Skeletal muscle satellite cell (primary cell): ENCODE results near the gene MCC.

Source experiments
- H3K27me3 ChIP-seq: 2 replicates; pipeline ENCODE4 v1.7.0; 2013; ENCODE audit warnings: low read length; ENCODE audit not compliant: control insufficient read depth, insufficient read depth
- H3K36me3 ChIP-seq: 2 replicates; pipeline ENCODE4 v1.7.0; 2013; ENCODE audit warnings: mild to moderate bottlenecking, control low read depth, low read length; ENCODE audit not compliant: insufficient read depth
- H3K4me1 ChIP-seq: 2 replicates; pipeline ENCODE4 v1.7.0; 2013; ENCODE audit warnings: low read length; ENCODE audit not compliant: control insufficient read depth, insufficient read depth
- H3K4me2 ChIP-seq: 2 replicates; pipeline ENCODE4 v1.7.0; 2013; ENCODE audit warnings: mild to moderate bottlenecking, low read length
- H3K4me3 ChIP-seq: 2 replicates; pipeline ENCODE4 v1.7.0; 2013; ENCODE audit warnings: low read length
- H3K9ac ChIP-seq: 2 replicates; pipeline ENCODE4 v1.7.0; 2013; ENCODE audit warnings: mild to moderate bottlenecking, low read depth, low read length, moderate library complexity
- H3K9me3 ChIP-seq: replicated peaks from 2 replicates; pipeline ENCODE4 v1.7.0; 2013; ENCODE audit warnings: mild to moderate bottlenecking, control low read depth, low read length

The MCC gene

DNA sequence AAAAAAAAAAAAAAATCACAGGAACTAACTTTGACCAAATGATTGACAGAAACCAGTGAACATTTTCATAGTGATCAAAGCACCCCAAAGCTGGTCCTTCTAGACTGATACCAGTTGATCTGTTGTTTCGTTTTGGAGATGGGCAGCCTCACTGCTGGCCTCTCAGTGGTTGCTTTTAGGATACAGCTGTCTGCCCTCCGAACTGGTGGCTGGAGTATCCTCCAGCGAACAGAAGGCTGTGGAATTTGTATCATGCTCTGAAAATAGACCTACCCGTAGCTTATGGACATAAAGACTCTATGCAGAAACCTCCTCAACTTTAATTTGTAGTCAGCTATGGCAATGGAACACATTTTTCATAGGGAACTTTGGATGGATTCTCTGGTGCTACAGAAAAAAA lies 462.7 kb downstream of the MCC start:
- no peaks in the 10 kb centered on the region for H3K9me3 ChIP-seq
- H3K36me3 ChIP-seq, result peaks cover 46% of the 10 kb centered on the region

GRCh38 chr5:113024076-113024697 lies 464.1 kb downstream of the MCC start:
- H3K27me3 ChIP-seq, result no peaks in the 10 kb centered on the region
- H3K36me3 ChIP-seq, result peaks cover 47% of the 10 kb centered on the region
- no peak overlapping the region for H3K9ac ChIP-seq
- H3K4me2 ChIP-seq, result no peak overlapping the region
- no peak overlapping the region for H3K4me3 ChIP-seq
- peaks cover 7% of the 10 kb centered on the region for H3K4me1 ChIP-seq
- H3K9me3 ChIP-seq, result no peaks in the 10 kb centered on the region

More for the DNA sequence above, 462.7 kb downstream of the MCC start:
- H3K27me3 ChIP-seq, result no peaks in the 10 kb centered on the region
- H3K9ac ChIP-seq, result no peak overlapping the region
- no peak overlapping the region for H3K4me3 ChIP-seq
- no peak overlapping the region for H3K4me2 ChIP-seq
- peaks cover 15% of the 10 kb centered on the region for H3K4me1 ChIP-seq

DNA sequence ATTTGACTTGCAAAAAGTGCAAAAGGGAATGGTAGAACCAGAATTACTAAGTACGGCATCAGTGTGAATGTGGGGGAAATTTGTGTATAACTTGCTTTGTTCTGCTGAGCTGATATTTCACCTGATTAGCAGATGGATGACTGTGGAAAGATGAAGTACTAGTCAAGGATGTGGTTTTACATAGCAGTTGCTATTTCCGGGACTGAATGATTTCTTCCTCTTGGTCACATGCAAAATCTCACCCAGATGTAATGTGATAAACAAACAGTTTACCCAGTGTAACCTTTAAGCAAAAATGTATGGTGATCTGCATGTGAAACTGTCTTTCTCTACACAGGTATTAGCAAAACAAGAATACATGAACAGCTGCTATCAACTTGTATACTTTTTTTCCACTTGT lies 465.6 kb downstream of the MCC start:
- H3K4me2 ChIP-seq, result no peak overlapping the region
- H3K9ac ChIP-seq, result no peak overlapping the region
- no peak overlapping the region for H3K4me3 ChIP-seq
- no peaks in the 10 kb centered on the region for H3K9me3 ChIP-seq
- peaks cover 43% of the 10 kb centered on the region for H3K36me3 ChIP-seq
- peaks cover 7% of the 10 kb centered on the region for H3K4me1 ChIP-seq
- no peaks in the 10 kb centered on the region for H3K27me3 ChIP-seq

DNA sequence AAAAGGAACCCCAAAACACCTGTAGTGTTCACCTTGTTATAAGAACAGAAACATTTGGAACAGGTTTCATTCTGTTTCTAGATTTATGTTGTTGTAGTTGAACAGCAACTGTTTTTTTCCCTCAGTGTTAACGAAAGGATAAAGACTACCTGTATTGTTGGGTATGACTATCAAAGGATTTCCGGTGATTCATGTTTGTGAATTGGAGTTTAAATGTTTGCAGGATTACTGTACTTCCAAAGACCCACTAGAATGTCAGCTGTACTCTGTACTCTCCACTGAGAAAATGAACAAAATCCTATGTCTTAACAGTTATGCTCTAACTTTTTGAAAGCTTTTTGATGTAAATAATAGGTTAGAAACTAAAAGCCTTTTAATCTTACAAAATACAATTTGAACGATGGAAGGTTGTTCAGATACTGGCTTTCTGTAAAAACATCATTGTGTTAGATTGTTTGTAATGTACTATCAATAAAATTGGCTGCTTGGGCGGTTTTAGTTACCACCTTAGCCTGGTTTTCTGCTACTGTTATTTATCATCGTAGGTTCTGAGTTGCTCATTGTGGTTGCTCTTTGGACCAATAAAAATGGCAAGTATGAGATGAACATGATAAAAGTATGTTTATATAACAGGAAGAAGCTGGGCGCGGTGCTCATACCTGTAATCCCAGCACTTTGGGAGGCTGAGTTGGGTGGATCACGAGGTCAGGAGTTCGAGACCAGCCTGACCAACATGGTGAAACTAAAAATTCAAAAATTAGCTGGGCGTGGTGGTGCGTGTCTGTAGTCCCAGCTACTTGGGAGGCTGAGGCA lies 467.6 kb downstream of the MCC start:
- H3K9ac ChIP-seq, result no peak overlapping the region

DNA sequence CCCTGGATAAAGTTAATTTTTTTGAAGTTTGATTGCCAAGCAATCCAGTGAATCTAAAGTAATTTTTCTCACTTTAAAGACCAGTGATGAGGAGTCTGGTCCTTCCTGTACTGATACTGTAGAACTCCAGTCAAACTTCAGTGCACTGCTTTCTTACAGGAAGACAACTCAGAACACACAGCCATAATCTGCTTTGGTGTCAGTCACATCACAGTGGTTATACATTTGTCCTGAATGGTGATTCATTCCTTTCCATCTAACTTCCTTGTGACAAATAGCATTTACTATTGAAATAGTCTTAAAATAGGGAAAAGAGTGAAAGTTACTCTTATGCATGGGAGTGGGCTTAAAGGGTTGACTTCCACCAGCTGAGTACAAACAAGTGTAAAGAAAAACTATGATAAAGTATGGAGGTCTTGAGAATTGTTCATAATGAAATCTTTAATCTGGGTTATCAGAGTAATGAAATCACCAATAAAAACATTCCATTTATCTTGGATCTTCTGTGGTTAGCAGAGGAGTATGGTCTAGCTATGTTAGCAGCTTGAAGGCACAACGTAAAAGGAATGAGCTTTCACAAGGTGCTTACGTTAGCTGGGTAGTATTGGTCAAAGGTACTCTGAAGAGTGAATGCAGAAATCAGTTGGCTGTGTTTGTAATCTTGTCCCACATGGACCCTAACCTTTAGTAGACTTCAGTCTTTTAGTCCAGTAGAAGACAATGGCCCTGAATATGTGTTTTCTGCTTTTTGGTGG lies 470.2 kb downstream of the MCC start:
- Histone ChIP-seq H3K27me3 (no peaks in the 10 kb centered on the region), H3K36me3 (peaks cover 31% of the 10 kb centered on the region), H3K4me3 (no peak overlapping the region), H3K9ac (no peak overlapping the region), H3K4me1 (peaks cover 7% of the 10 kb centered on the region), H3K4me2 (no peak overlapping the region), H3K9me3 (no peaks in the 10 kb centered on the region)

More for the DNA sequence above, 467.6 kb downstream of the MCC start:
- no peaks in the 10 kb centered on the region for H3K9me3 ChIP-seq
- H3K4me1 ChIP-seq, result peaks cover 7% of the 10 kb centered on the region
- no peak overlapping the region for H3K4me3 ChIP-seq
- H3K27me3 ChIP-seq, result no peaks in the 10 kb centered on the region
- H3K36me3 ChIP-seq, result peaks cover 23% of the 10 kb centered on the region
- no peak overlapping the region for H3K4me2 ChIP-seq

- Histone ChIP-seq H3K9ac (no peak overlapping the region), H3K27me3 (no peaks in the 10 kb centered on the region), H3K4me2 (no peak overlapping the region), H3K4me1 (no peaks in the 10 kb centered on the region), H3K36me3 (peaks cover 62% of the 10 kb centered on the region), H3K9me3 (no peaks in the 10 kb centered on the region), H3K4me3 (no peak overlapping the region)
Observed at GRCh38 chr5:113005454-113005853, 482.8 kb downstream of the MCC start.

GRCh38 chr5:113003763-113004162 lies 484.5 kb downstream of the MCC start:
- Histone ChIP-seq H3K9me3 (no peaks in the 10 kb centered on the region), H3K36me3 (peaks cover 60% of the 10 kb centered on the region), H3K4me1 (no peaks in the 10 kb centered on the region), H3K4me2 (no peak overlapping the region), H3K4me3 (no peak overlapping the region), H3K27me3 (no peaks in the 10 kb centered on the region), H3K9ac (no peak overlapping the region)

DNA sequence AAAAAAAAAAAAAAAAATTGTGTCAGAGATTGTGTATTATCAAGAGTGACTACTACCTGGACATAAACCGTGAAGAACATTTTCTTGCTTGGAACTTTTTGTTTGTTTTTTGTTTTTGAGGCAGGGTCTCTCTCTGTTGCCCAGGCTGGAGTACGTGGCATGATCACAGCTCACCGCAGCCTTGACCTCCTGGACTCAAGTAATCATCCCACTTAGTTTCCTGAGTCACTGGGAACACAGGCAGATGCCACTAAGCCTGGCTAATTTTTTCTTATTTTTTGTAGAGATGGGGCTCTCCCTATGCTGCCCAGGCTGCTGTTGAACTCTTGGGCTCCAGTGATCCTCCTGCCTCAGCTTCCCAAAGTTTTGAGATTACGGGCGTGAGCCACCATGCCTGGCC lies 485.8 kb downstream of the MCC start:
- no peak overlapping the region for H3K4me3 ChIP-seq
- H3K4me2 ChIP-seq, result no peak overlapping the region
- H3K9ac ChIP-seq, result no peak overlapping the region
- H3K36me3 ChIP-seq, result peaks cover 53% of the 10 kb centered on the region
- H3K27me3 ChIP-seq, result no peaks in the 10 kb centered on the region
- H3K4me1 ChIP-seq, result no peaks in the 10 kb centered on the region
- H3K9me3 ChIP-seq, result no peaks in the 10 kb centered on the region

GRCh38 chr5:113000466-113000865 lies 487.8 kb downstream of the MCC start:
- Histone ChIP-seq H3K4me1 (no peaks in the 10 kb centered on the region), H3K4me3 (no peak overlapping the region), H3K36me3 (peaks cover 46% of the 10 kb centered on the region), H3K9ac (no peak overlapping the region), H3K27me3 (no peaks in the 10 kb centered on the region), H3K9me3 (no peaks in the 10 kb centered on the region), H3K4me2 (no peak overlapping the region)

- H3K36me3 ChIP-seq, result peaks cover 34% of the 10 kb centered on the region
Observed at GRCh38 chr5:112998296-112998695, 490.0 kb downstream of the MCC start.

GRCh38 chr5:112996830-112997374 lies 491.4 kb downstream of the MCC start:
- no peaks in the 10 kb centered on the region for H3K4me1 ChIP-seq
- peaks cover 22% of the 10 kb centered on the region for H3K36me3 ChIP-seq
- no peak overlapping the region for H3K4me3 ChIP-seq
- H3K27me3 ChIP-seq, result no peaks in the 10 kb centered on the region
- no peak overlapping the region for H3K9ac ChIP-seq
- no peak overlapping the region for H3K4me2 ChIP-seq
- no peaks in the 10 kb centered on the region for H3K9me3 ChIP-seq

More at GRCh38 chr5:112998296-112998695, 490.0 kb downstream of the MCC start:
- no peaks in the 10 kb centered on the region for H3K9me3 ChIP-seq
- no peak overlapping the region for H3K4me2 ChIP-seq
- no peaks in the 10 kb centered on the region for H3K27me3 ChIP-seq
- H3K4me1 ChIP-seq, result no peaks in the 10 kb centered on the region
- H3K4me3 ChIP-seq, result no peak overlapping the region
- H3K9ac ChIP-seq, result no peak overlapping the region
